ENCODE results near the gene ATP1B3.
A peak's percentile ranks its signal among the peaks of the same experiment; 100 is the strongest.
"Not testable (repeated sequence)": the region's sequence is repeated elsewhere in the genome, so short reads cannot be mapped to it uniquely, and the experiment has no call there.

Gene ATP1B3

DNA sequence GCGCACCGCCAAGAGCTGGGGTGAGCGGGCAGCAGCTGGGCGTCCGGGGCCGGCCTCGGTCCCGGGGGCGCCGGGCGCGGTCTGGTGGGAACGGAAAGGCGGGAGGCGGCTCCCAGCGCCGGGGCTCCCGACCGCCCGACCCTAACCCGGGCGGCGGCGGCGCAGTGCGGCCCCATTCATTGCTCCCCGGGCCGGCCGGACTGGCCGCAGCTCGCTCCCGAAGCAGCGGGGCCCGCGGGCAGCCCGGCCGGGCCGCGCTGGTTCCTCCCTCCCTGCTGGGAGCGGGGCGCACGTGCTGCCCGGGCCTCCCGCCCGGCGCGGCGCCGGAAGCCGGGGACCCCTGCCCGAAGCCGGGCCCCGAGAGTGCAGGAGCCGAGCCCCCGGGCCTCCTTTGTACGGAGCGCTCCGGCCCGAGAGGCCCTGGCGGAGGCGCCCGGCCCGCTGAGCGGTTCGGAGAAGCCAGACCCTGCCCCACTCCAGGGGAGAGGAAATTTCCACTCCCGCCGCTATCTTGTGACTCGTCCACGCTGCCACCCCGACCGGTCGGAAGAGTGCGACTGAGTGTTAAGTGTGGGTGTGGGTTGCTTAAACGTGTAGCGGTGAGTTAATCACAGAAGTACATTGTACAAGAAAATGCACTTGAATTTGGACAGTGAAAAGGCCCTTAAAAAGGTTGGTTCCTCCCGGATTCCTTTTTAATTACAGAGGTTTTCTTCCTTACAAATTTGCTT lies 613 bp downstream of the ATP1B3 start:
- no peak for TF ChIP-seq CTCF (IDR thresholded peaks at IDR 0.05; ENCODE audit: control extremely low read depth, extremely low read depth, low read depth, missing control alignments)
- ChIA-PET POLR2A (interaction anchor here (0.6 to 2.3 kb wide), 7 partner anchors 9 to 248 kb away, joined by 3 to 11 read pairs (median 6); no protein-coding TSS in a partner anchor), CTCF (interaction anchor here (0.9 to 2.9 kb wide), 4 partner anchors 9 to 138 kb away, joined by 3 to 12 read pairs (median 4); partner anchors contain the start of gene RNF7)
- DNase-seq (ENCODE audit: extremely low spot score): peak; percentile 37

- TF ChIP-seq CTCF (IDR thresholded peaks at IDR 0.05; ENCODE audit: control extremely low read depth, extremely low read depth, low read depth, missing control alignments): no peak
- CTCF ChIA-PET: interaction anchor here (0.9 to 2.9 kb wide), 4 partner anchors 8 to 139 kb away, joined by 3 to 12 read pairs (median 4); partner anchors contain the start of gene RNF7
- POLR2A ChIA-PET: interaction anchor here (0.6 to 2.3 kb wide), 4 partner anchors 8 to 249 kb away, joined by 4 to 11 read pairs (median 7); no protein-coding TSS in a partner anchor
- no peak for DNase-seq (ENCODE audit: extremely low spot score)
These were observed 1.5 kb downstream of the ATP1B3 start for GRCh38 chr3:141877911-141878310.

GRCh38 chr3:141878326-141878725 lies 1.9 kb downstream of the ATP1B3 start:
- no peak for DNase-seq (ENCODE audit: extremely low spot score)
- ChIA-PET CTCF (interaction anchor here (1.0 to 2.9 kb wide), 3 partner anchors 8 to 140 kb away, joined by 3 to 12 read pairs (median 6); partner anchors contain the start of gene RNF7), POLR2A (interaction anchor here (2.3 kb wide), 1 partner anchor 8 kb away, joined by 11 read pairs; no protein-coding TSS in a partner anchor)
- TF ChIP-seq CTCF (IDR thresholded peaks at IDR 0.05; ENCODE audit: control extremely low read depth, extremely low read depth, low read depth, missing control alignments): no peak

DNA sequence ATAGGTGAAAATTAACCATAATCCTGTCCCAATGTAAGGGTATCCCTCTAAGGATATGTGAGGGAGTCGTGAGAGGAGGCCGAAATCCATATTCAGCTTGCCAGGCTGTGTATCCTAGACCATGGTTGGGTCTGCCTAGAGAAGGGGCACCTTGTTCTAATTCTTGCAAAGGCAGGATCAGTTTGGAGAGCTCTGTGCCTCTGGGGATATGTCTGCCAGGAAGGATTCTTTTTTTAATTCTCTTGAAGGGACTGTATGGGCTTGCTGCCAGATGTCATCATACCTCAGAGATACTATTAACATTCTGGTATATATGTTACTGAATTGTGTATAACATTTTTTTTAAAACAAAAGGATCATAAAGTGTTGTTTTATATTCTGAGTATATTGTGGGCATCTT lies 2.4 kb downstream of the ATP1B3 start:
- POLR2A ChIA-PET: interaction anchor here (0.6 kb wide), 1 partner anchor 477 kb away, joined by 3 read pairs; no protein-coding TSS in a partner anchor
- no peak for DNase-seq (ENCODE audit: extremely low spot score)
- no peak for TF ChIP-seq CTCF (IDR thresholded peaks at IDR 0.05; ENCODE audit: control extremely low read depth, extremely low read depth, low read depth, missing control alignments)
- CTCF ChIA-PET: interaction anchor here (2.3 to 2.9 kb wide), 2 partner anchors 7 to 140 kb away, joined by 6 to 12 read pairs; partner anchors contain the start of gene RNF7

GRCh38 chr3:141881702-141882101 lies 5.3 kb downstream of the ATP1B3 start:
- ChIA-PET POLR2A (no interaction called here), CTCF (no interaction called here)
- no peak for TF ChIP-seq CTCF (IDR thresholded peaks at IDR 0.05; ENCODE audit: control extremely low read depth, extremely low read depth, low read depth, missing control alignments)
- DNase-seq (ENCODE audit: extremely low spot score): no peak

GRCh38 chr3:141887051-141887450 lies 10.6 kb downstream of the ATP1B3 start:
- DNase-seq (ENCODE audit: extremely low spot score): no peak
- POLR2A ChIA-PET: interaction anchor here (2.3 kb wide), 1 partner anchor 10 kb away, joined by 11 read pairs; the partner anchor contains the start of gene ATP1B3
- CTCF ChIA-PET: interaction anchor here (0.6 to 3.7 kb wide), 7 partner anchors 9 to 26 kb away, joined by 3 to 30 read pairs (median 5); partner anchors contain the start of gene ATP1B3
- no peak for TF ChIP-seq CTCF (IDR thresholded peaks at IDR 0.05; ENCODE audit: control extremely low read depth, extremely low read depth, low read depth, missing control alignments)

DNA sequence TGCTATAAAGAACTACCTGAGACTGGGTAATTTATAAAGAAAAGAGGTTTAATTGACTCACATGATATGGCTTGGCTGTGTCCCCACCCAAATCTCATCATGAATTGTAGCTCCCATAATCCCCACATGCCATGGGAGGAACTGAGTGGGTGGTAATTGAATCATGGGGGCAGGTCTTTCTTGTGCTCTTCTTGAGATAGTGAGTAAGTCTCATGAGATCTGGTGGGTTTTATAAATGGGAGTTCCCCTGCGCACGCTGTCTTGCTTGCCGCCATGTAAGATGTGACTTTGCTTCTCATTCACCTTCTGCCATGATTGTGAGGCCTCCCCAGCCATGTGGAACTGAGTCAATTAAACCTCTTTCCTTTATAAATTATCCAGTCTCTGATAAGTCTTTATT lies 12.1 kb downstream of the ATP1B3 start:
- CTCF ChIA-PET; DNase-seq (ENCODE audit: extremely low spot score); POLR2A ChIA-PET: not testable (repeated sequence)
